GM21423 (cell line): ENCODE data around the gene CACNG7.
"Not testable (repeated sequence)": the region's sequence is repeated elsewhere in the genome, so short reads cannot be mapped to it uniquely, and the experiment has no call there.

Experiments
- ATAC-seq: cut with Tn5 transposase; IDR thresholded peaks from one replicate; pipeline ENCODE4 v1.9.1; 2021; ENCODE audit warnings: mild to moderate bottlenecking, moderate library complexity; ENCODE audit not compliant: unreplicated experiment

The CACNG7 gene

GRCh38 chr19:53904909-53905308 lies 4.2 kb upstream of the CACNG7 start:
- ATAC-seq, result no peak

- ATAC-seq, result no peak
Observed at GRCh38 chr19:53905787-53906186, 3.3 kb upstream of the CACNG7 start.

- ATAC-seq, result no peak
Observed at GRCh38 chr19:53906211-53907192, 2.6 kb upstream of the CACNG7 start.

GRCh38 chr19:53907193-53907581 lies 1.9 kb upstream of the CACNG7 start:
- ATAC-seq, result no peak

DNA sequence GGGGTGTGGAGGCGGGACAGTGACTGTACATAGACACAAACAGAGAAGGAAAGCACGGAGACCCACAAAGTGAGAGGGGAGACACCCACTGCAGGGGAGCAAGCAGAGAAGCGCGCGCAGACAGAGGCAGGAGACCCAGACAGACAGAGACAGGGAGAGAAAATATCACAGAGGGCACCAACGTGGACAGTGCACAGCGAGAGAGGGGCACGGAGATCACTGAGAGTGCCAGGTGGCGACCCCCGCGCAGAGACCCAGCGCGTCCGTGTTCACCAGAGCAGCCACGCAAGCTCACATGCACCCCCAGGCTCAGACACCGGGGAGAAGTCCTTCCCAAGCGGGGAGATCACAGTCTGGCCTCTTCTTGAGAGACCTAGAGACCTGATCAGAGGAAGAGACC lies 1.4 kb upstream of the CACNG7 start:
- no peak for ATAC-seq

- ATAC-seq, result no peak
Observed at GRCh38 chr19:53908106-53908934, 758 bp upstream of the CACNG7 start.

DNA sequence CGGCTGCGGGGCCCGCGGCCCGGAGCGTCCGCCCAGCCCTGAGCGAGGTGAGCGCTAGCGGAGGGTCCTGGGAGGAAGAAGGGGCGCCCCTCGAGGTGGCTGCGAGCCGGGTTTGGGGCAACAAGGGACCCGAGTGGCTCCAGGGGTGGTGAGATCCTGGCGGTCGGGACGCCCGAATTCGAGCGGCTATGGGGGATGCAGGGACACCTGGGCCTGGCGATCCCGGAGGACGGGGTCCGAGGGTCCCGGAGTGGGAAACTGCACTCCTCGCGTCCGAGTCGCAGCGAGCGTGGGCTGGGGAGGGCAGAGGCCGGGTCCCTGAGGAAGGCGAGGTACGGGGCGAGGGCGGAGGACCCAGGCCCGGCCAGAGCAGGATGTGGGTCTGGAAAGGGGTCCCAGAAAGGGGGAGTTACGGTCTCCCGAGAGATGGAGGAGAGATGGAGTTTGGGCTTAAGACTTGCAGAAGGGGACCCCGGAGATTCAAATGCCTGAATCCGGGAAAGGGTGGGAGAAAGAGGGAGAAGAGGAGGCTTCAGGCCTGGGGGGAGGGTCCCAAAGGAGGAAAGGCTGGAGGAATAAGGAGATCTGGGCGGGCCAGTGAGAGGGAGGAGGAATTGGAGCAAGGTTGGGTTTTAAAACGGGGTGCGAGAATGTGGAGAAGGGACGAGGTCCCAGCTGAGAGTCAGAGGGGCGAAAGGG lies 542 bp downstream of the CACNG7 start:
- no peak for ATAC-seq

GRCh38 chr19:53910170-53910518 lies 1.1 kb downstream of the CACNG7 start:
- ATAC-seq, result no peak

DNA sequence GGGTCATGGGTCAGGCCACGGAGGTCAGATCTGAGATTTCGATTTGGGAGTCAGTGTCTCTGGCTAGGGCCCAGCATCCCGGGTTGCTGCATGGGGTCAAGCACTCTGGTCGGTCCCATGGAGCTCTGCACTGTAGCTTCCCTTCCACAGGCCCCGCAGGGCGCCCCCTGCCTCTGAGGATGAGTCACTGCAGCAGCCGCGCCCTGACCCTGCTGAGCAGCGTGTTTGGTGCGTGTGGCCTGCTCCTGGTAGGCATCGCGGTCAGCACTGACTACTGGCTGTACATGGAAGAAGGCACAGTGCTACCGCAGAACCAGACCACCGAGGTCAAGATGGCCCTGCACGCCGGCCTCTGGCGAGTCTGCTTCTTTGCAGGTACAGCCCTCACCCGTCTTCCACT lies 3.6 kb downstream of the CACNG7 start:
- no peak for ATAC-seq

DNA sequence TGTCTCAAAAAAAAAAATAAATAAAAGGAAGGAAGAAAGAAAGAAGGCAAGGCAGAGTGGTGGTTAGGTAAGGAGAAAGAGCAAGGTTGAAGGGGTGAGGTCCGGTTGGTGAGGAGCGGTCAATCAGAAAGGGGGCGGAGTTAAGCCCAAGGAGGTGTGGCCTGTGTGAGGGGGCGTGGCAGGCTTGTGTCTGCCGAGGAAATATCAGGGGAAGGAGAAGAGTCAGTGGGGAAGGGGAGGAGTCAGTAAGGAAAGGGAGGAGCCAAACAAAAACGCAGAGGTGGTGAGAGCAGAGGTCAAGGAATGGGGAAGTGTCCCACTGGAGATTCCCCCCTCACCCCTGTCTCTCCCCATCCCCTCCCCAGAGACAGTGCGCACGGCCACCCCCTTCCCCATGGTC lies 5.9 kb downstream of the CACNG7 start:
- no peak for ATAC-seq

DNA sequence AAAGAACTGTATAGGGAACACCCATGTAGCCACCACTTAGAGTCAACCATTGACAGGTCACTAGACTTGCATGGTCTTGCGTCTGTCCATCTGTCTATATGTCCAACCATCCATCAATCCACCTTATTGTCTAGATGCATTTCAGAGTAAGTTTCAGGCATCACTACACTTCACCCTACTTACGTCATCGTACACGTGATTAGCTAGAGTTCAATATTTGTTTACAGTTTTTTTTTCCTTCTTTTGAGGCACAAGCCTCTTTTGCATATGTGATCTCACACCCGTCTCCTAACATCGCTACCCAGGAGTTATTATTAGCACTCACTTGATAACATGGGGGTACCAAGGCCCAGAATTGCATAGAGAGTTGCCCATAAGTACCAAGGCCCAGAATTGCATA lies 6.9 kb downstream of the CACNG7 start:
- no peak for ATAC-seq

GRCh38 chr19:53917356-53917755 lies 8.3 kb downstream of the CACNG7 start:
- ATAC-seq, result no peak

- no peak for ATAC-seq
Observed at GRCh38 chr19:53927739-53928138, 18.7 kb downstream of the CACNG7 start.

DNA sequence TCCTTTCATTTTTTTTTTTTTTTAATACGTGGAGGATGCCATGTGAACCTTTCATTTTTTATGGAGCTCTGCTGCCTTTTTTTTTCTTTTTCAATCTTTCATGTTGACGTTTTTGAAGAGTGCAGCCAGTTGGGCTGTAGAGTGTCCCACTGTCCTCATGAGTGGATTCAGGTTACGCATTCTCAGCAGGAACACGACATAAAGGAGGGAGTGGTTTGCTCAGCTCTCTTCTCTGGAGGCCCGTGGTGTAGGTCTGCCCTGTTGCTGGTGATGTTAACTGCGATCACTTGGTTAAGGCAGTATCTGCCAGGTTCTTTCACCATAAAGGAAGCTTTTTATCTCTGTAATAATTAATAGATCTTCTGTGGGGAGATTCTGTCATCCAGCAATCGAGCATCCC lies 27.0 kb downstream of the CACNG7 start:
- ATAC-seq, result no peak

- ATAC-seq, result no peak
Observed at GRCh38 chr19:53942001-53942786, 33.1 kb downstream of the CACNG7 start.

- no peak for ATAC-seq
Observed at GRCh38 chr19:53944416-53944815, 35.3 kb downstream of the CACNG7 start.

DNA sequence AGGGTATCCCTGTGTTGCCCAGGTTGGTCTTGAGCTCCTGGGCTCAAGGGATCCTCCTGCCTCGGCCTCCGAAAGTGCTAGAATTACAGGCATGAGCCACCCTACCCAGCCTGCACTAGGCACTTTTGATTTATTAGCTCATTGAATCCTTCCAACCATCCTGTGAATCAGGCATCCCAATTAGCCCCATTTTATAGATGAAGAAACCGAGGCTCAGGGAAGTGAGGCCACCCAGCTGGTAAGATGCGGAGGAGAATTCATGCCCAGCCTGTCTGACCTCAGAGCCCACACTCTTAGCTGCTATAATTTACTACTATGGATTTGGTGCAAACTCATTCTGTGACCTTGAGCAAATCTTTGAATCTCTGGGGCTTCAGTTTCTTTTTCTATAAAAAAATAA lies 35.9 kb downstream of the CACNG7 start:
- no peak for ATAC-seq

DNA sequence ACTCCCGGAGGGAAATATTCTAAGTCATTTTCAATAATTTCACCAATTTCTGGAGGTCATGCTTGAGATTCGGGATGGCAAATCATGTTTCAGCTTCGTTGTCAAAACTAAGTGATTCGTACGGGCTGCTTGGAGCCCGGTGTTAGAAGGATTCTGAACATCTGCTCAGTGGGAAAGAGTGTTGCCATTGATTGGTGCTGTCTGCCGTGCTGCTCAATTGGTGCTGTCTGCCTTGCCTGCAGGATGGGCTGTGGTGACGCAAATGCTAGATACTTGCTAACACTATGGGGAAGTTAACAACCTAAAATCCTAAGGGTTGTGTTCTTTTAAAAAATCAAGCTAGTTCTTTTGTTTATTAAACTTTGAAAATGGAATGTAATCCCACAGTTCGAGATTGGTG lies 36.4 kb downstream of the CACNG7 start:
- no peak for ATAC-seq

DNA sequence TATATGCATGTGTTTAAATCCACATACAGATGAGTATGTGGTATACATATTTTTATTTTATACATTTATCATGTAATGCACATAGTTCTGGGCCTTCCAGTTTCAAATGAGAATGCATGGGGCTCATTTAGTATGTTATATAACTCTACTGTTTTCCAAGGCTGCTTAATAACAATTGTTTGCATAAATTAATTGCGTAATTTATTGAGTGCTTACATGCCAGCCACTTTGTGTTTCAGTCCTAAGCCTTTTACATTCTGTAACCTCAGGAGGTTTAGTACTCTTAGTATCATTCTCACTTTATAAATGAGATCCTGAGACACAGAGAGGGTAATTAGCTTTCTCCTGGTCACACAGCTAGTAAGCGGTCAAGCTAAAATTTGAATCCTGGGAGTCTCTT lies 36.9 kb downstream of the CACNG7 start:
- ATAC-seq, result no peak

DNA sequence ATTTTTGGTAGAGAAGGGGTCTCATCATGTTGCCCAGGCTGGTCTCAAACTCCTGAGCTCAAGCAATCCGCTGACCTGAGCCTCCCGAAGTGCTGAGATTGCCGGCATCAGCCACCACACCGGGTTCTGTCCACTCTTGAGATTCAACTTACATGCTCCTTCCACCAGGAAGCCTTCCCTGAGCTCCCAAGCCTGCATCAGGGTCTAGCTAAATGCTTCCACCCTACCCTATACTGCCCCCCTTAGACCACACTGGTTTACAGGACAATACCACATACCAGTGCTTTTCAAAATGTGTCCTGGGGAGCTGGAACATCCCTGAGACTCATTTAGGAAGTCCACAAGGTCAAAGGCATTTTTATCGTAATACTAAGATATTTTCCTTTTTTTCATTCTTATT lies 38.5 kb downstream of the CACNG7 start:
- ATAC-seq, result no peak

DNA sequence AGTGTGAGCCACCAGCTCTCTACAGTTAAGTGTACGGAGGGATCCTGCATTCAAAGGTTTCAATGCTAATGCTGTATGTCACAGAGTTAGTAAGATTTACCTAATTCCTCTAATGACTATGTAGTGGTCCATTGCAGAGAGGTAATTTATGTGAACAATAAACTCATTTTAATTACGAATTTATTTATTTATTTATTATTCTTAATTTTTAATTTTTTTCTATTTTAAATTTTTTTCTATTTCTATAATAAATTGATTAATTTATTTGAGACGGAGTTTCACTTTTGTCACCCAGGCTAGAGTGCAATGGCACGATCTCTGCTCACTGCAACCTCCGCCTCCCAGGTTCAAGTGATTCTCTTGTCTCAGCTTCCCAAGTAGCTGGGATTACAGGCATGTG lies 39.5 kb downstream of the CACNG7 start:
- not testable (repeated sequence) for ATAC-seq
